Activated T-cell treated with anti-CD3 and anti-CD28 coated beads, Interleukin-2, amount 50 U/mL, for 72 hours (primary cell): Measurements from ENCODE around the gene MAPK9. TPM values are rescaled to one million over a fixed set of nuclear protein-coding genes. Genes with fewer than 3 reads are reported as not detected.
A peak's percentile ranks its signal among the peaks of the same experiment; 100 is the strongest.

Experiments
- ATAC-seq, 2 donors: fragments of 150-1000 bp; cut with Tn5 transposase; replicated peaks in 1 of 2; 2 replicates each; pipeline ENCODE4 v1.10.0; 2021; ENCODE audit warnings: moderate library complexity in 2 of 2, mild to moderate bottlenecking in 1 of 2
- DNase-seq, 2 donors: peaks; one replicate each; pipeline ENCODE4 v3.0.0; 2021 to 2022; ENCODE audit warnings: mixed read lengths in 1 of 2
- H3K27ac Mint-ChIP-seq: one replicate; pipeline ENCODE4 v1.8.0; 2022; ENCODE audit warnings: mild to moderate bottlenecking, moderate library complexity, mixed read lengths
- H3K27me3 Mint-ChIP-seq: one replicate; pipeline ENCODE4 v1.8.0; 2022; ENCODE audit warnings: low read depth, mixed read lengths
- H3K36me3 Mint-ChIP-seq, 2 donors: one replicate each; pipeline ENCODE4 v1.8.0; 2022; ENCODE audit warnings: mixed read lengths in 2 of 2, mild to moderate bottlenecking in 1 of 2; ENCODE audit not compliant: insufficient read depth in 2 of 2
- H3K4me1 Mint-ChIP-seq: one replicate; pipeline ENCODE4 v1.8.0; 2022; ENCODE audit warnings: low read depth, mixed read lengths
- H3K4me3 Mint-ChIP-seq, 2 donors: one replicate each; pipeline ENCODE4 v1.8.0; 2022; ENCODE audit warnings: mild to moderate bottlenecking in 2 of 2, mixed read lengths in 2 of 2, moderate library complexity in 2 of 2
- H3K9me3 Mint-ChIP-seq, 2 donors: one replicate each; pipeline ENCODE4 v1.8.0; 2022; ENCODE audit warnings: mixed read lengths in 2 of 2
- total RNA-seq, 2 donors: library from RNA; stranded (reverse); gene quantifications; one replicate each; pipeline ENCODE4 v1.2.3, GENCODE V29; 2022

Gene MAPK9
- total RNA-seq, 2 donors from 2014 or later: 39.7 to 50.3 TPM

GRCh38 chr5:180297587-180298282, 5.9 kb upstream of the MAPK9 start:
- peak overlapping the region; percentile 66 for H3K27ac Mint-ChIP-seq
- peaks cover 5% of the 10 kb centered on the region for H3K27me3 Mint-ChIP-seq
- H3K36me3 Mint-ChIP-seq: no peaks in the 10 kb centered on the region
- DNase-seq (no peak), ATAC-seq (no peak)
- no peak overlapping the region for H3K4me3 Mint-ChIP-seq
- H3K9me3 Mint-ChIP-seq: no peaks in the 10 kb centered on the region
- peaks cover 12% of the 10 kb centered on the region for H3K4me1 Mint-ChIP-seq

- Mint-ChIP-seq H3K27ac (peak overlapping the region; percentile 22), H3K4me3 (no peak overlapping the region), H3K4me1 (peaks cover 15% of the 10 kb centered on the region), H3K27me3 (peaks cover 5% of the 10 kb centered on the region), H3K9me3 (no peaks in the 10 kb centered on the region), H3K36me3 (peaks cover 0 to 2% of the 10 kb centered on the region in 2 donors)
- no peak for DNase-seq
- ATAC-seq: no peak
These were observed 4.9 kb upstream of the MAPK9 start for GRCh38 chr5:180296771-180297170.

GRCh38 chr5:180294913-180295555, 3.2 kb upstream of the MAPK9 start:
- DNase-seq (no peak), ATAC-seq (no peak)
- Mint-ChIP-seq H3K4me1 (peaks cover 27% of the 10 kb centered on the region), H3K36me3 (peaks cover 2 to 5% of the 10 kb centered on the region in 2 donors), H3K27me3 (no peaks in the 10 kb centered on the region), H3K9me3 (no peaks in the 10 kb centered on the region), H3K4me3 (no peak overlapping the region), H3K27ac (no peak overlapping the region)

- no peak for ATAC-seq
- Mint-ChIP-seq H3K4me3 (no peak overlapping the region), H3K27ac (no peak overlapping the region)
These were observed 2.5 kb upstream of the MAPK9 start for GRCh38 chr5:180294411-180294810.

GRCh38 chr5:180291234-180291940, 496 bp downstream of the MAPK9 start:
- ATAC-seq (peak; percentile 23 to 28), DNase-seq (peak; percentile 38 to 51)
- Mint-ChIP-seq H3K9me3 (no peaks in the 10 kb centered on the region), H3K27me3 (no peaks in the 10 kb centered on the region), H3K27ac (no peak overlapping the region), H3K36me3 (peaks cover 2 to 9% of the 10 kb centered on the region in 2 donors), H3K4me3 (peak overlapping the region; percentile 91 to 99), H3K4me1 (peaks cover 45% of the 10 kb centered on the region)

More at GRCh38 chr5:180294411-180294810, 2.5 kb upstream of the MAPK9 start:
- no peaks in the 10 kb centered on the region for H3K9me3 Mint-ChIP-seq
- no peaks in the 10 kb centered on the region for H3K27me3 Mint-ChIP-seq
- H3K36me3 Mint-ChIP-seq: peaks cover 2 to 5% of the 10 kb centered on the region in 2 donors
- H3K4me1 Mint-ChIP-seq: peaks cover 33% of the 10 kb centered on the region
- DNase-seq: no peak

- DNase-seq (no peak), ATAC-seq (no peak)
- peaks cover 2 to 9% of the 10 kb centered on the region in 2 donors for H3K36me3 Mint-ChIP-seq
- peak overlapping the region; percentile 90 for H3K27ac Mint-ChIP-seq
- peak overlapping the region; percentile 91 to 99 for H3K4me3 Mint-ChIP-seq
- no peaks in the 10 kb centered on the region for H3K27me3 Mint-ChIP-seq
- H3K9me3 Mint-ChIP-seq: no peaks in the 10 kb centered on the region
- H3K4me1 Mint-ChIP-seq: peaks cover 45% of the 10 kb centered on the region
These were observed 1.2 kb downstream of the MAPK9 start for GRCh38 chr5:180290568-180291233.

GRCh38 chr5:180289966-180290365, 1.9 kb downstream of the MAPK9 start:
- ATAC-seq (no peak), DNase-seq (no peak)
- no peaks in the 10 kb centered on the region for H3K27me3 Mint-ChIP-seq
- H3K36me3 Mint-ChIP-seq: peaks cover 2 to 10% of the 10 kb centered on the region in 2 donors
- peaks cover 45% of the 10 kb centered on the region for H3K4me1 Mint-ChIP-seq
- peak overlapping the region in 1 of 2 donors; percentile 99 for H3K4me3 Mint-ChIP-seq
- no peak overlapping the region for H3K27ac Mint-ChIP-seq
- no peaks in the 10 kb centered on the region for H3K9me3 Mint-ChIP-seq

GRCh38 chr5:180289433-180289832, 2.5 kb downstream of the MAPK9 start:
- peaks cover 4 to 12% of the 10 kb centered on the region in 2 donors for H3K36me3 Mint-ChIP-seq
- no peak overlapping the region for H3K4me3 Mint-ChIP-seq
- ATAC-seq: no peak

GRCh38 chr5:180287868-180288267, 4.0 kb downstream of the MAPK9 start:
- Mint-ChIP-seq H3K9me3 (no peaks in the 10 kb centered on the region), H3K4me1 (peaks cover 34% of the 10 kb centered on the region), H3K36me3 (peaks cover 7 to 15% of the 10 kb centered on the region in 2 donors), H3K27ac (no peak overlapping the region), H3K4me3 (no peak overlapping the region), H3K27me3 (no peaks in the 10 kb centered on the region)
- ATAC-seq (no peak), DNase-seq (no peak)

More at GRCh38 chr5:180289433-180289832, 2.5 kb downstream of the MAPK9 start:
- no peaks in the 10 kb centered on the region for H3K27me3 Mint-ChIP-seq
- no peak for DNase-seq
- H3K9me3 Mint-ChIP-seq: no peaks in the 10 kb centered on the region
- H3K27ac Mint-ChIP-seq: no peak overlapping the region
- peaks cover 45% of the 10 kb centered on the region for H3K4me1 Mint-ChIP-seq

- no peaks in the 10 kb centered on the region for H3K27me3 Mint-ChIP-seq
- H3K36me3 Mint-ChIP-seq: peaks cover 7 to 17% of the 10 kb centered on the region in 2 donors
- H3K27ac Mint-ChIP-seq: no peak overlapping the region
- H3K9me3 Mint-ChIP-seq: no peaks in the 10 kb centered on the region
- H3K4me3 Mint-ChIP-seq: no peak overlapping the region
- peaks cover 30% of the 10 kb centered on the region for H3K4me1 Mint-ChIP-seq
- no peak for DNase-seq
- ATAC-seq: no peak
These were observed 4.5 kb downstream of the MAPK9 start for GRCh38 chr5:180287404-180287803.

- Mint-ChIP-seq H3K9me3 (peaks cover 0 to 2% of the 10 kb centered on the region in 2 donors), H3K27ac (no peak overlapping the region), H3K36me3 (peaks cover 13 to 39% of the 10 kb centered on the region in 2 donors), H3K27me3 (no peaks in the 10 kb centered on the region), H3K4me3 (no peak overlapping the region), H3K4me1 (peaks cover 10% of the 10 kb centered on the region)
- DNase-seq: no peak
- ATAC-seq: no peak
These were observed 7.7 kb downstream of the MAPK9 start for GRCh38 chr5:180284149-180284548.

- Mint-ChIP-seq H3K27ac (no peak overlapping the region), H3K4me1 (peaks cover 8% of the 10 kb centered on the region), H3K27me3 (no peaks in the 10 kb centered on the region)
These were observed 8.8 kb downstream of the MAPK9 start for GRCh38 chr5:180283026-180283615.

More at GRCh38 chr5:180283026-180283615, 8.8 kb downstream of the MAPK9 start:
- DNase-seq (no peak), ATAC-seq (no peak)
- no peak overlapping the region for H3K4me3 Mint-ChIP-seq
- H3K36me3 Mint-ChIP-seq: peaks cover 16 to 49% of the 10 kb centered on the region in 2 donors
- H3K9me3 Mint-ChIP-seq: peaks cover 0 to 4% of the 10 kb centered on the region in 2 donors
